HepG2 (cell line): Measurements from ENCODE around the gene INHBB. TPM values are rescaled to one million over a fixed set of nuclear protein-coding genes. Genes with fewer than 3 reads are reported as not detected.
A peak's percentile ranks its signal among the peaks of the same experiment; 100 is the strongest.

Source experiments
- CBX1 ChIP-seq: IDR thresholded peaks from one replicate; pipeline ENCODE4 v1.6.1; 2016; ENCODE audit warnings: antibody characterized with exemption, low read depth
- CENPT ChIP-seq: sonication (generic); formaldehyde crosslinking; IDR thresholded peaks from 2 replicates; pipeline ENCODE4 v1.8.0; 2022; ENCODE audit warnings: low read depth, mild to moderate bottlenecking, moderate library complexity, missing genetic modification reagents
- ETS1 ChIP-seq: sonication (generic); formaldehyde crosslinking; IDR thresholded peaks from 2 replicates; pipeline ENCODE4 v1.4.0; 2020; ENCODE audit warnings: missing genetic modification reagents
- FOXC1 ChIP-seq: sonication (generic); formaldehyde crosslinking; IDR thresholded peaks from 2 replicates; pipeline ENCODE4 v1.8.0; 2022; ENCODE audit warnings: mild to moderate bottlenecking, missing genetic modification reagents, borderline replicate concordance
- JUN ChIP-seq: sonication (generic); formaldehyde crosslinking; IDR thresholded peaks from 2 replicates; pipeline ENCODE4 v1.4.0; 2020; ENCODE audit warnings: mild to moderate bottlenecking, missing genetic modification reagents
- JUNB ChIP-seq: sonication (generic); formaldehyde crosslinking; IDR thresholded peaks from 2 replicates; pipeline ENCODE4 v1.8.0; 2022; ENCODE audit warnings: missing genetic modification reagents, mild to moderate bottlenecking, borderline replicate concordance
- KLF12 ChIP-seq: sonication (generic); formaldehyde crosslinking; IDR thresholded peaks from 2 replicates; pipeline ENCODE4 v1.4.0; 2020; ENCODE audit warnings: missing genetic modification reagents, borderline replicate concordance
- KLF15 ChIP-seq: sonication (generic); formaldehyde crosslinking; IDR thresholded peaks from 2 replicates; pipeline ENCODE4 v1.8.1; 2023; ENCODE audit warnings: borderline replicate concordance, mild to moderate bottlenecking, inconsistent platforms, missing genetic modification reagents, mixed read lengths
- MEF2D ChIP-seq: sonication (generic); formaldehyde crosslinking; IDR thresholded peaks from 2 replicates; pipeline ENCODE4 v1.5.1; 2020; ENCODE audit warnings: mild to moderate bottlenecking, missing genetic modification reagents
- SIX1 ChIP-seq: sonication (generic); formaldehyde crosslinking; IDR thresholded peaks from 2 replicates; pipeline ENCODE4 v1.4.0; 2020; ENCODE audit warnings: missing genetic modification reagents, borderline replicate concordance
- TFE3 ChIP-seq: IDR thresholded peaks from 2 replicates; pipeline ENCODE4 v1.6.1; 2016
- THAP9 ChIP-seq: sonication (generic); formaldehyde crosslinking; IDR thresholded peaks from 2 replicates; pipeline ENCODE4; 2020; ENCODE audit warnings: missing genetic modification reagents, mild to moderate bottlenecking, borderline replicate concordance
- ZHX1 ChIP-seq: sonication (generic); formaldehyde crosslinking; IDR thresholded peaks from 2 replicates; pipeline ENCODE4 v1.8.1; 2022; ENCODE audit warnings: low read depth, mild to moderate bottlenecking, missing genetic modification reagents
- ZMAT5 ChIP-seq: sonication (generic); formaldehyde crosslinking; IDR thresholded peaks from 2 replicates; pipeline ENCODE4 v1.5.0; 2020; ENCODE audit warnings: mild to moderate bottlenecking, low read depth, missing genetic modification reagents, borderline replicate concordance
- ZNF17 ChIP-seq: sonication (generic); formaldehyde crosslinking; IDR thresholded peaks from 2 replicates; pipeline ENCODE4 v1.5.0; 2020; ENCODE audit warnings: mild to moderate bottlenecking, missing genetic modification reagents
- ZNF180 ChIP-seq: sonication (generic); formaldehyde crosslinking; IDR thresholded peaks from 2 replicates; pipeline ENCODE4 v1.4.0; 2020; ENCODE audit warnings: low read depth, missing genetic modification reagents, borderline replicate concordance
- ZNF3 ChIP-seq: IDR thresholded peaks from 2 replicates; pipeline ENCODE4 v1.7.0; 2017; ENCODE audit warnings: inconsistent platforms
- ZNF557 ChIP-seq: sonication (generic); formaldehyde crosslinking; IDR thresholded peaks from 2 replicates; pipeline ENCODE4 v1.4.0; 2020; ENCODE audit warnings: missing genetic modification reagents
- ZNF850 ChIP-seq: sonication (generic); formaldehyde crosslinking; conservative IDR thresholded peaks from 2 replicates; pipeline ENCODE4 v1.9.0; 2021; ENCODE audit warnings: mild to moderate bottlenecking, missing genetic modification reagents
- polyA plus RNA-seq, 8 experiments: library from polyadenylated mRNA; depleted of rRNA in 3 of 8; stranded (reverse) in 7 of 8; unstranded in 1 of 8; fragments of >200 nt; fragmentation: Illumina TruSeq in 4 of 8; extraction: Trizol in 4 of 8; gene quantifications; 2 replicates each; pipeline versions ENCODE4 v1.2.1 to v1.2.3, GENCODE V29; 2011 to 2016; ENCODE audit warnings: low read depth in 4 of 8, missing spikeins in 1 of 8, mixed read lengths in 1 of 8; ENCODE audit not compliant: insufficient read depth in 1 of 8
- total RNA-seq, 5 experiments: library from RNA; depleted of rRNA; stranded (reverse); fragments of >200 nt; fragmentation: Illumina TruSeq; extraction: Trizol; gene quantifications; 2 replicates each; pipeline ENCODE4 v1.2.3, GENCODE V29; 2016; ENCODE audit warnings: low read depth in 1 of 5

INHBB gene
- total and polyA plus RNA-seq, 2 of the 13 experiments (the other 11 are each of a cell fraction or from before 2014, with no cell fraction given), result 0.20 to 1.7 TPM

- no peak for TF ChIP-seq CBX1
- peak; percentile 76; the same call in 1 of the 2 replicates for TF ChIP-seq MEF2D (CRISPR knock-in tag)
- no peak for TF ChIP-seq ZNF180
- TF ChIP-seq FOXC1, result no peak
- no peak for TF ChIP-seq CENPT (CRISPR knock-in tag)
- TF ChIP-seq ZNF850 (CRISPR knock-in tag), result no peak
- TF ChIP-seq KLF12 (CRISPR knock-in tag), result peak; percentile 71; the same call in 1 of the 2 replicates
- peak; percentile 83; the same call in 1 of the 2 replicates for TF ChIP-seq JUNB
- 0 out of 2 replicates have a peak, but pooled peaks have one; percentile 20 for TF ChIP-seq ZNF3
- peak; percentile 91 for TF ChIP-seq JUN (CRISPR knock-in tag)
- TF ChIP-seq ETS1 (CRISPR knock-in tag), result 0 out of 2 replicates have a peak, but pooled peaks have one; percentile 62
- TF ChIP-seq THAP9 (CRISPR knock-in tag), result no peak
- no peak for TF ChIP-seq ZNF17 (CRISPR knock-in tag)
- TF ChIP-seq SIX1 (CRISPR knock-in tag), result 0 out of 2 replicates have a peak, but pooled peaks have one; percentile 47
- no peak for TF ChIP-seq ZMAT5 (CRISPR knock-in tag)
- no peak for TF ChIP-seq KLF15 (CRISPR knock-in tag)
- peak; percentile 75; the same call in 1 of the 2 replicates for TF ChIP-seq ZNF557 (CRISPR knock-in tag)
- no peak for TF ChIP-seq ZHX1 (CRISPR knock-in tag)
- peak; percentile 82 for TF ChIP-seq TFE3 (CRISPR knock-in tag)
Observed at GRCh38 chr2:120398996-120399888, 53.3 kb downstream of the INHBB start (continued).
